ENCODE results near the gene ARHGAP24. TPM values are rescaled to one million over a fixed set of nuclear protein-coding genes. Genes with fewer than 3 reads are reported as not detected.
"Not testable (repeated sequence)": the region's sequence is repeated elsewhere in the genome, so short reads cannot be mapped to it uniquely, and the experiment has no call there.

Gene ARHGAP24
- total RNA-seq, 1 experiment from 2014 or later = 35.7 TPM

GRCh38 chr4:85515701-85516100 lies 40.8 kb downstream of the ARHGAP24 start:
- DNase-seq (ENCODE audit: low read depth) = no peak

DNA sequence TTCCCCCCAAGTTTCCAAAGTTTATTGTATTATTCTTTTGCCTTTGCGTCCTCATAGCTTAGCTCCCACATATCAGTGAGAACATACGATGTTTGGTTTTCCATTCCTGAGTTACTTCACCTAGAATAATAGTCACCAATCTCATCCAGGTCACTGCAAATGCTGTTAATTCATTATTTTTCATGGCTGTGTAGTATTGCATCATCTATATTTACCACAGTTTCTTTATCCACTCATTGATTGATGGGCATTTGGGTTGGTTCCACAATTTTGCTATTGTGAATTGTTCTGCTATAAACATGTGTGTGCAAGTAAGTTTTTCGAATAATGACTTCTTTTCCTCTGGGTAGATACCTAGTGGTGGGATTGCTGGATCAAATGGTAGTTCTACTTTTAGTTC lies 43.6 kb downstream of the ARHGAP24 start:
- not testable (repeated sequence) for DNase-seq (ENCODE audit: low read depth)

DNA sequence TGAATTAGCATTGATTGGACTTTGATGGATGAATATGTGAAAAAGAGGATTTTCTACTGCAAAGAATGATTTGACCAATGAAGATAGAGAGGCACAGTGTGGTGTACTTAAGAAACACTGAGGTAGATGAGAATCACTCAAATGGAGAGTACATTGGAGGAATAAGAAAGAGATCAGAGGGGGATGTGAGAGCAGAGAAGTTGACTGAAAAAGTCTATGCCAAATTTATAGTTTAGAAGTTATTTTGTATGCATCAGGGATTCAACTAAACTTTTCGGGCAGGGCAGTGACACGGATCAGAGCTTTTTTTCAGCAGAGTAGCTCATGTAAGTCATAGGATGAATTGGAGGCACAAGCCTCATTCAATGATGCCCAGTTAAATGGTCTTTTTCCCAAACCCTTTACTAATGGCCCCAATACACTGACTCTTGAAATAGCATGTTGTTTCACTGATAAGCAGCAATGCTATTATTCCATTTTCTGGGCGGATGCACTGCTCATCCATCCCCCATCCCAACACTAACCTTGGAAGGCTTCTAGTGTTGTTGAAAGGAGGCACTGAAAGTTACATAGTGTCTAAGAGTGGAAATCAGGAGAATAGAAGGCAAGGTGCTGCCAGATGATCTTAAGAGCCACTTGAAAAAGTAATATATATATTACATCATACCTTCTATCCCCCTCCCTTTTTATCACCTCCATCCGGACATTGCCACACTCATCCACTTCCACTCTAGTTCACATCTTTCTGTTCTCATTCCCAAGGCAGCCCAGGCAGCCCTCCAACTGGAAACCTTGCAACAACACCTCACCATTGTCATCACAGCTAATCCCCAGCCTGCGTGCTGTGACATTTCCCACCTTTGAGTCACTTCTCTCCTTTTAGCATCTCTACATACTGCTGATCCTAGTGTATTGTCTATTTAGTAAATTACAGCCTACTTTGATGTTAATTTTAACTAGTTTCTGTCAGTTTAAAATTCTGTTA lies 46.1 kb downstream of the ARHGAP24 start:
- no peak for DNase-seq (ENCODE audit: low read depth)

DNA sequence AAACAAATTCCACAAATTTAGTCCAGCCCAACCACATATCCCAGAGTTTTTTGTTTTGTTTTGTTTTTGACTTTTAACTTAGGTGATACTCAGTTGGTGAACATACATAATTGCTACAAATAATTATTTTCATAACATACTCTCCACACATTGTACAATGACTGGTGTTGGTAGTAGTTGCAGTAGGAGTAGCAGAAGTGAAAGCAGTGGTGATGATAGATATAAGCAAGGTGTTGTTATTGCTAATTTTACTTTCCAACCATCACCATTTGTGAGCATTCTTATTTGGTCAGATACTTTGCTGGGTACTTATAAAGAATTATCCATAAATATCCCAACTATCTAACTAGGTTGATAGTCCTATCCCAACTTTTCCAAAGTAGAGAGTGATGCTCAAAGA lies 47.3 kb downstream of the ARHGAP24 start:
- no peak for DNase-seq (ENCODE audit: low read depth)

DNA sequence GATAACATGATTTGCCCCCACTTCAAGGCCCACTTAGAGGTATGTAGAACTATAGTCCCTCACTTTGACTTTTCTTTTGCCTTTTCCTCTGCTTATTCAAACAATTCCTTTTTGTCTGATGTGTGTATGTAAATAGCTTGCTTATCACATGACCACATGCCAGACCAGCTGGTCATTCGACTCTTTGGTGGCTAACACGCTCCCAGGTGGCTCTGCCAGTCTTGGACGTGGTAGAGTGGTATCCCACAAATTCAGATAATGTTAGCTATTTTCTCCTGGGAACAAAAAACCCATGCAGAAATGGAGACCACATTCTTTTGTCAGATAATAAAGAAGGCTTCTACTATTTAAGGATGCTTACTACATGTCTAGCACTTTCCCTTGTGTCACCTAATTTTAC lies 47.9 kb downstream of the ARHGAP24 start:
- peak; percentile 96 for DNase-seq (ENCODE audit: low read depth)

DNA sequence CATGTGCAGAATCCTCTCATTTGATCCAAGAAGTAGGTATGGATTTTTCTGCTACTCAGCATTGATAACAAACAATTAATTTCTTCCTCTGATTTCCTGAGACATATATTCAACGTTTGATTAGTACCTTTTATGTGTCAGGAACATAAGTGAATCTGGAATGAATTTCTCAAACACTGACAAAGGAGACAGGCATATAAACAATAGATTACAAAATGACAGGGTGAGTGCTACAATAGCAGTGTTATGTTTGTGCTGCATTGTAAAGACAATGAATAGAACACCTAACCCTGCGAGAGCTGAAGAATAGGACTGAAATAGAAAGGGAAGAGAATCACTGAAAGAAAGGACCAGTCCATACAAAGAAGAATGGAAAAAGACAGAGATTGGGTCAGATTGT lies 52.9 kb downstream of the ARHGAP24 start:
- no peak for DNase-seq (ENCODE audit: low read depth)

DNA sequence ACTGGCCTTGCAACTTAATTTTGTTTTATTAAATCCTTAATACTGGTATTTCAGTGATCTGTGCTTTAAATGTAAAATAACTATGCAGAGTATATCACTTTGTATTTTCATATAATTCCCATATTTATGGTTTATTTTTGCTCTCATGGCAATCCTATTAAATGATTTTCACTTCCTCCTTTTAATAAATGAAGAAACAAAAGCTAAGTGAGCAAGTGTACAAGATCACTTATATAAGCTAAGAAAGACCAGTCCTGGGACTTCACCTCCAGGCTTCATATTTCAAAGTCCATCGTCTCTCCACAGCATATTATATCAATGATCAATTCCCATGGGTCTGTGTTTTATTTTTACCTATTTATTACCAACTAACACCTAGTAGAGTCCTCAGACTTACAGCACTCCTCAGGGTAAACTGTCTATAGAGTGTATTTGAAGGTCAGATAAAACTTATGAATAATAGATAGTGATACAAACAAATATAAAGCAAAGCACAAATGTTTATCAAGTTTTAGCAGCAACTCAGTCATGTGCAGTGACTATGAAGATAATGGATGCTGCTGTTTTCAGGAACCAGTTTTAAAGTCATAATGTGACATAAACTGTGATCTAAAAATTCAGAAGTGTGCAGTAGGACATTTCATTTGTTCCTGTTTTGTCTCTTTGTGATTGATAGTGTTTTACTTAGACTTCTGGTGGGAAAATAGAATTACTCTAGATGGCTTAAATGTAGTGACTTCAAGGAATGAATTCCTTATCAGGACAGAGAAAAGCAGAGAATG lies 56.8 kb downstream of the ARHGAP24 start:
- no peak for DNase-seq (ENCODE audit: low read depth)

DNA sequence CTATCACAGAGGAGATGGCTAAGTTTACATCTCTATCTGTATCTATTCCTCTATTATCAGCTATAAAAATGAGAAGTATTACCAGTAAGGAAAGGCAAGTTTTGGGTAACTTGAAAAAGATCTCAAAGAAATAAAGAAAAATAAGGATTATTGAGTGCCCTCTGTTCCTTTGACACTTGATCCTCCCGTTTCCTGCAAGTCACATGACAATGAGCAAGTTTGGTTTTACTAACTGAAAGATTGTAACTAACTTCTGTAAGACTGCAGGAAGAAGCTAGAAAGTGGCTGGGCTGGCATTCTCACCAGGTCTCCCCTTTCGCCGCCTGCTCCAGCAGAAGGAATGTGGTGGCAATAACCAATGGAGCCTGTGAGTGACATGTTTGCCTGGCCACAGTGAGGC lies 59.2 kb downstream of the ARHGAP24 start:
- no peak for DNase-seq (ENCODE audit: low read depth)

DNA sequence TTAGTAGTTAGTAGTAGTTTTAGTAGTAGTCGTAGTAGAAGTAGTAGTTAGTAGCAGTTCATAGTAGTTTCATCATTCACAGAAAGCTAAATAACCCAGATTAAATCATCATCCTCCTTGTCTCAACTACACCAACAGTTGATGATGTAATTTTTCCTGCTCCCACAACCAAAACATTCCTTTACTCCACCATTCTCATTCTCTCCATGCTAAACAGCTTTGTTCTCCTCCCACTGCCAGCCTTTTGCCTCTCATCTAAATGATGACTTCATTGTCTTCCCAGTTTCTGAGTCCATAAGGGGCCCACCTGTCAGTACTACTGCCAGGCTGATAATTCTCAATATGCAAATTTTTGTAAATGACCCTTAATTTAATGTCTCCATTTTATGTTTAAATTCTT lies 68.9 kb downstream of the ARHGAP24 start:
- DNase-seq (ENCODE audit: low read depth) = peak; percentile 60

- no peak for DNase-seq (ENCODE audit: low read depth)
Observed at GRCh38 chr4:85544751-85545150, 69.8 kb downstream of the ARHGAP24 start.

DNA sequence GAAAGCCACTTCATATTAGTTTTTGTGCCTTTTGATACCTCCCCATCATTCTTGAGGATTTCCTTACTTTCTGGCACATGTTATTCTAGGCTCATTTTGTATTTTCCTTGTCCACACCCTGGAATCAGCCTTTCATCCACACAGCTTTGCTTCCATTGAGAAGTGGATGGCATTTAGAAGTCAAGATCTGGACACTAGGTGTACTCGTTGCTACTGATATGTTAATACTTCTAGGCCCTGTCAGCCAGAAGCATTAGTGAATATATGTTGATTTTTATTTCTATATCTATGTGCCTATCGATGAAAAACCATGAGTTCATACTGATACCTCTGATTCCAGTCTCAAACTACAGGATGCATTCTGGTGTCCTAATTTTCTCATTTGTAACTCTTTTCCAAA lies 73.2 kb downstream of the ARHGAP24 start:
- peak; percentile 28 for DNase-seq (ENCODE audit: low read depth)

- DNase-seq (ENCODE audit: low read depth) = no peak
Observed at GRCh38 chr4:85548841-85549240, 73.9 kb downstream of the ARHGAP24 start.

DNA sequence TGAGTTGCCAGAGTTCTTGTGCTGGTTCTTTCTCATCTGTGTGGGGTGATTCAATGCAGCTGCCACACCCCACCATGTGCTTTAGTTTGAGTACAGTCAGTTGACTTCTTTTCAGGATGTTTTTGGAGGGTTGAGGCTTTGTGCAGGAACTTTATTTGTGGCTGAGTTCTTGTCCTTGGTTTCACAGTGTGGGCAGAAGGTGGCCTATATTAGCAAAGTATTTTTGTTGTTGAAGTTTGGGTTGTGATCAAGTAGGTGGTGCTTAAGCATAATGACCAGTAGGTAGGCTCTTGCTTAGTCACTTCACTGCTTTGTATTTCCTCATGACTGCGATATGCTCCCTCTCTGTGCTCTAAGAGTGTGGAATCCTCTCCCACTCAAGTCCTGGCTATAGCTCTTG lies 80.3 kb downstream of the ARHGAP24 start:
- DNase-seq (ENCODE audit: low read depth) = peak; percentile 92

GRCh38 chr4:85556283-85556682 lies 81.3 kb downstream of the ARHGAP24 start:
- DNase-seq (ENCODE audit: low read depth) = no peak

GRCh38 chr4:85557016-85557901 lies 82.3 kb downstream of the ARHGAP24 start:
- DNase-seq (ENCODE audit: low read depth) = no peak

- peak; percentile 84 for DNase-seq (ENCODE audit: low read depth)
Observed at GRCh38 chr4:85565761-85566480, 91.0 kb downstream of the ARHGAP24 start.

DNA sequence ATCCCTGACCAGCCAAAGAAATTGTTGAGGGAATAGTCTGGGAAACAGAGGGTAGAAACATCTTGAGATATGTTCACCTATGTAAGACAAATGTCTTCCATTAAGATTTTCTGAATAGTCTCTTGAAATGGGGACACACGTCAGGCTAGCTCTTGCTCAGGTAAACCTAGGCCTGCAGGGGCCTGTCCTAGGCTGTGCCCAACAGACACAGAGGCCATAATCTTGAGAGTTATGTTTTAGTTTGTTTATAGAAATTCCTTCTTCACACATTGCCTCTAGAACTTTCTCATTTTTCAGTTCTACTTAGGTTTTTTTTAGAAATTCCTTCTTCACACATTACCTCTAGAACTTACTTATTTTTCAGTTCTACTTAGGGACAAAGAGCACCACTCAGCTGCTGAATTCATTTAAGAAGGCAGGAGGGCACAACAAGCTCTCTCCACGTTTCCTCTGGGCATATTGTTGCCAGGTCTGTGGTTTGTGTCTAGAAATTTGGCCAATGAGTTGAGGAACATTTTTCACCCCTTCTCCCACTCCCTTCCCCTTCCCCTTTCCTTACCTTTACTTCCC lies 94.9 kb downstream of the ARHGAP24 start:
- no peak for DNase-seq (ENCODE audit: low read depth)

DNA sequence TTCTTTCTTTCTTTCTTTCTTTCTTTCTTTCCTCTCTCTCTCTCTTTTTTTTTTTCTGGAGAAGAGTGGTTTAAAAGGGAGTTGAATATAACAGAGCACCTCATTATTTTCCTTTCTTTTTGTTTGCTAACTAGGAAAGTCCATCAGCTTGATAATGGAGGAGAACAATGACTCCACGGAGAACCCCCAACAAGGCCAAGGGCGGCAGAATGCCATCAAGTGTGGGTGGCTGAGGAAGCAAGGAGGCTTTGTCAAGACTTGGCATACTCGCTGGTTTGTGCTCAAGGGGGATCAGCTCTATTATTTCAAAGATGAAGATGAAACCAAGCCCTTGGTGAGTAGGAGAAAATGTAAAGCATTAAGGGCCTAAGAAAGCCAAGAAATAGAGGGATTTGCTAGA lies 95.4 kb downstream of the ARHGAP24 start:
- DNase-seq (ENCODE audit: low read depth) = no peak

- no peak for DNase-seq (ENCODE audit: low read depth)
Observed at GRCh38 chr4:85571008-85571407, 96.1 kb downstream of the ARHGAP24 start.

DNA sequence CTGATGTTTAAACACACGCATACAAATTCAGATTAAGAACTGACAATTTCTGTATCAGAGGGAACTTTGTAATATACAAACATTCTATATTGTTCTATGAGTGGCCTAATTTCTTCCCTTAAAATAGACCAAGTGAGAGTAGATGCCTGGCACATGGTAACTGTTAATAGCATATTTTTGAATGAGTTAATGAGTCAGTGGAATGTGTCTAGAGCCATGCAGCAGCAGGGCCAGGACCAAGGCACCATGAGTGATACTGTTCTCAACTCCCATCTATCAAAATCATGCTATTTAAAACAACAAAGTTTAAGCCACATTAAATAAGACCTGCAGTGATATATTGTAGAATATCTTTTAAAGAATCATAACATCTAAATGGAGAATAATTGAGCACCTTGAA lies 98.3 kb downstream of the ARHGAP24 start:
- DNase-seq (ENCODE audit: low read depth) = peak; percentile 36

GRCh38 chr4:85577307-85577706 lies 102.4 kb downstream of the ARHGAP24 start:
- no peak for DNase-seq (ENCODE audit: low read depth)
